HG03460 (cell line): Measurements from ENCODE around the gene ANGEL2.
"Not testable (repeated sequence)": the region's sequence is repeated elsewhere in the genome, so short reads cannot be mapped to it uniquely, and the experiment has no call there.

Experiments used
- ATAC-seq: cut with Tn5 transposase; IDR thresholded peaks from one replicate; pipeline ENCODE4 v1.9.1; 2021; ENCODE audit not compliant: unreplicated experiment

ANGEL2 gene

GRCh38 chr1:213015099-213016050, at the start of gene ANGEL2:
ANGEL2 (minus strand) TSS chr1:213015867; CDS start chr1:213015671, 196 bp downstream.
- ATAC-seq, result peak; percentile 96

GRCh38 chr1:213061263-213061662, 45.6 kb upstream of the ANGEL2 start:
- no peak for ATAC-seq

GRCh38 chr1:213060836-213061235, 45.2 kb upstream of the ANGEL2 start:
- ATAC-seq, result no peak

GRCh38 chr1:213057264-213058059, 41.8 kb upstream of the ANGEL2 start:
- ATAC-seq, result no peak

- no peak for ATAC-seq
Observed at GRCh38 chr1:213055767-213056166, 40.1 kb upstream of the ANGEL2 start.

GRCh38 chr1:213054733-213055591, 39.3 kb upstream of the ANGEL2 start:
- no peak for ATAC-seq

GRCh38 chr1:213054142-213054541, 38.5 kb upstream of the ANGEL2 start:
- no peak for ATAC-seq

- no peak for ATAC-seq
Observed at GRCh38 chr1:213053455-213053854, 37.8 kb upstream of the ANGEL2 start.

- ATAC-seq, result no peak
Observed at GRCh38 chr1:213051881-213052202, 36.2 kb upstream of the ANGEL2 start.

- ATAC-seq, result peak; percentile 99
Observed at GRCh38 chr1:213051127-213051880, 35.6 kb upstream of the ANGEL2 start, which contains the start of gene RPS6KC1. RPS6KC1 (plus strand) TSS chr1:213051241; CDS start chr1:213051405, 164 bp downstream.

GRCh38 chr1:213050745-213051126, 35.1 kb upstream of the ANGEL2 start:
- peak; percentile 29 for ATAC-seq

GRCh38 chr1:213049232-213049631, 33.6 kb upstream of the ANGEL2 start:
- ATAC-seq, result no peak

- not testable (repeated sequence) for ATAC-seq
Observed at GRCh38 chr1:213045321-213046226, 29.9 kb upstream of the ANGEL2 start.

- no peak for ATAC-seq
Observed at GRCh38 chr1:213041443-213041842, 25.8 kb upstream of the ANGEL2 start.

GRCh38 chr1:213035573-213035972, 19.9 kb upstream of the ANGEL2 start:
- ATAC-seq, result no peak

GRCh38 chr1:213034713-213035112, 19.0 kb upstream of the ANGEL2 start:
- no peak for ATAC-seq

- ATAC-seq, result no peak
Observed at GRCh38 chr1:213032651-213033050, 17.0 kb upstream of the ANGEL2 start.

- ATAC-seq, result not testable (repeated sequence)
Observed at GRCh38 chr1:213027024-213027423, 11.4 kb upstream of the ANGEL2 start.

GRCh38 chr1:213020016-213020415, 4.3 kb upstream of the ANGEL2 start:
- no peak for ATAC-seq
